ENCODE measurements around the gene SMARCA4. TPM values are rescaled to one million over a fixed set of nuclear protein-coding genes. Genes with fewer than 3 reads are reported as not detected.

Gene SMARCA4
- total RNA-seq, 6 experiments from 2014 or later = 26.3 to 45.8 (median 27.7) TPM

DNA sequence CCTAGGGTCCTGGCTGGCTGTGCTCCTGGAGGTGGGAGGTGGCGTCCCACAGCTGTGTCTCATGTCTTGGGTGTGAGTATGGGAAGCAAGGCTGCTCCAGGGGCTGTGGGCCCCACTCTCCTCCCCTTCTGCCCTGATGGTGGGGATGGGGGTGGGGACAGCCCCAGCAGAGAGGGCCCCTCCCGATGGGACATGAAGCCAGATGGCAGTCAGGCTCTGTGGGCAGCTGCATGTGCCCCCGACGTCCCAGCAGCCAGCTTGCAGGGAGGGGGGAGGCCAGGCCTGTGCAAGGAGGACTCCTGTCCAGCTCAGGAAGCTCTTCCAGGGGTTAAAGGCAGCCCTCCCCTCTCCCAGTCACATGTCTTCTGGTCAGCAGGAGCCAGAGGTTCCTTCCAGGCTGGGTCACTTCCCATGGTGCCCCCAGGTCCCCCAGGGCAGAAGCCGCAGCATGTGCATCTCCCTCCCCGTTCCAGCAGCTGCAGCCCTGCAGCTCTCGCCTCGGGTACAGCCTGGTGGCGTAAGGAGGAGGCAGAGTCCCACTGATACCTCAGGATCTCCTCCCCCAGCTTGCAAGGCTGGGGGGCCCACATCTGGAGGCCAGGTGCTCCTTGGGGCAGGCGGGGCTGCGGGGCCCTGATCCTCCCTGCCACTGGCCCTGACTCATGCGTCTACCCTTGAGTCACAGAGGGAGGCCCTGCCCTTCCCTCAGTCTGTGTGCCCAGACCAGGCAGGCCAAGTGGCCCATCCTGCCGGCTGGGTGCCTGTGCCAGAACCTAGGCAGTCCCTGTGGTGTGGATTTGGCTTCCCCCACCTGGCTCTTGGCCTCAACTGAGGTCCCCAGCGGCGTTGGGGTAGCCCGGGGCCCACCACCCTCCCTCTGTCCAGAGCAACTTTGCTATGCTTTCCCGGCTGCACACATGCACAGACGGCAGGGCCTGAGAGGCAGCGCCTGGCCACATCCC lies 45.4 kb upstream of the SMARCA4 start:
- WGBS (ENCODE audit: insufficient coverage, low coverage, low lambda C conversion rate, missing lambda C conversion rate) = 88% methylated on average over 6 of the region's 19 CpGs

DNA sequence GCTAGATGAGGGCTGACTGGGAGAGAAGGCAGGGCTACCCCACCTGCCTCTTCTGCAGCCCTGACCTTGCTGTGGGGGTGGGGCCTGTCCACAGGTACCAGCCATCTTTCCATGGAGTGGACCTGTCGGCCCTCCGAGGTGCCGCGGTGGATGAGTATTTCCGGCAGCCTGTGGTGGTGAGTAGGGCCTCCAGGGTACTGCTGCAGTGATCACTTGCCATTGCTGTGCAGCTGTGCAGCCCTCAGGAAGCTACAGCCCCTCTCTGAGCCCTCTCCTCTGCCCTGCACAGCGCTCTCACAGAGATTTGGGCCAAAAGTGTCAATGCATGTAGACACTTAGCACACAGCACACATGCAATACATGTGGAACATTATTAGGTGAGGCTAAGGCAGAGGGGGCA lies 44.2 kb upstream of the SMARCA4 start:
- Histone ChIP-seq H3K4me3 (no peak overlapping the region), H3K4me1 (no peaks in the 10 kb centered on the region), H3K27me3 (no peaks in the 10 kb centered on the region), H3K36me3 (peaks cover 0 to 15% (median 3%) of the 10 kb centered on the region in 4 donors), H3K27ac (no peak overlapping the region), H3K9me3 (no peaks in the 10 kb centered on the region)
- DNase-seq (no peak), ATAC-seq (no peak)
- intact Hi-C loops (cut with DNase I) = no loop called here
- 100% methylated on average over 1 of the region's 6 CpGs for WGBS (ENCODE audit: insufficient coverage, low coverage, low lambda C conversion rate, missing lambda C conversion rate)
- TF ChIP-seq, protein P1, sequence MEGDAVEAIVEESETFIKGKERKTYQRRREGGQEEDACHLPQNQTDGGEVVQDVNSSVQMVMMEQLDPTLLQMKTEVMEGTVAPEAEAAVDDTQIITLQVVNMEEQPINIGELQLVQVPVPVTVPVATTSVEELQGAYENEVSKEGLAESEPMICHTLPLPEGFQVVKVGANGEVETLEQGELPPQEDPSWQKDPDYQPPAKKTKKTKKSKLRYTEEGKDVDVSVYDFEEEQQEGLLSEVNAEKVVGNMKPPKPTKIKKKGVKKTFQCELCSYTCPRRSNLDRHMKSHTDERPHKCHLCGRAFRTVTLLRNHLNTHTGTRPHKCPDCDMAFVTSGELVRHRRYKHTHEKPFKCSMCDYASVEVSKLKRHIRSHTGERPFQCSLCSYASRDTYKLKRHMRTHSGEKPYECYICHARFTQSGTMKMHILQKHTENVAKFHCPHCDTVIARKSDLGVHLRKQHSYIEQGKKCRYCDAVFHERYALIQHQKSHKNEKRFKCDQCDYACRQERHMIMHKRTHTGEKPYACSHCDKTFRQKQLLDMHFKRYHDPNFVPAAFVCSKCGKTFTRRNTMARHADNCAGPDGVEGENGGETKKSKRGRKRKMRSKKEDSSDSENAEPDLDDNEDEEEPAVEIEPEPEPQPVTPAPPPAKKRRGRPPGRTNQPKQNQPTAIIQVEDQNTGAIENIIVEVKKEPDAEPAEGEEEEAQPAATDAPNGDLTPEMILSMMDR (IDR thresholded peaks at IDR 0.05) = no peak
- TF ChIP-seq POLR2A (IDR thresholded peaks at IDR 0.05) = no peak

More for the DNA sequence above, 45.4 kb upstream of the SMARCA4 start:
- ATAC-seq (peak in 1 of 4 donors; percentile 3), DNase-seq (peak in 1 of 3 donors; percentile 37)
- H3K27me3 ChIP-seq = no peaks in the 10 kb centered on the region
- H3K4me1 ChIP-seq = no peaks in the 10 kb centered on the region
- TF ChIP-seq, protein P1 (IDR thresholded peaks at IDR 0.05) = no peak
- TF ChIP-seq POLR2A (IDR thresholded peaks at IDR 0.05) = no peak
- no peak overlapping the region for H3K27ac ChIP-seq
- H3K9me3 ChIP-seq = no peaks in the 10 kb centered on the region
- H3K36me3 ChIP-seq = peaks cover 0 to 19% (median 0%) of the 10 kb centered on the region in 4 donors
- no peak overlapping the region for H3K4me3 ChIP-seq
- intact Hi-C loops (cut with DNase I) = no loop called here

DNA sequence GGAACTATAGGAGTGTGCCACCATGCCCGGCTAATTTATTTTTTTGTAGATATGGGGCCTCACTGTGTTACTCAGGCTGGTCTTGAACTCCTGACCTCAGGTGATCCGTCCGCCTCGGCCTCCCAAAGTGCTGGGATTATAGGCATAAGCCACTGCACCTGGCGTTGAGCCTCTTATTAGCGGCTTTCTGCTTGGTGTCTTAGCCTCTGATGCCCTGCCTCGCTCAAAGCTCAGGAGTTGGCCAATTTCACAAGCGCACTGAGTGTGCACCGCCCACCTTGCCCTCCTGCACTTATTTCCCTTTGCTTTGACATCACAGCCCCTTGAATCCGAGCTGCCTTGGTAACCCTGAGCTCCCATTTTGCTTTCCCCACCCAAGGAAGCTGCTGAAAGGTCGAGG lies 42.5 kb upstream of the SMARCA4 start:
- H3K4me3 ChIP-seq = no peak overlapping the region
- H3K36me3 ChIP-seq = peaks cover 0 to 18% (median 7%) of the 10 kb centered on the region in 4 donors
- DNase-seq (no peak), ATAC-seq (no peak)
- no peaks in the 10 kb centered on the region for H3K4me1 ChIP-seq
- WGBS (ENCODE audit: insufficient coverage, low coverage, low lambda C conversion rate, missing lambda C conversion rate) = 90% methylated on average over 7 of the region's 11 CpGs
- no peaks in the 10 kb centered on the region for H3K27me3 ChIP-seq
- H3K27ac ChIP-seq = no peak overlapping the region
- intact Hi-C loops (cut with DNase I) = no loop called here
- H3K9me3 ChIP-seq = no peaks in the 10 kb centered on the region
- TF ChIP-seq, protein P1 (IDR thresholded peaks at IDR 0.05) = no peak
- no peak for TF ChIP-seq POLR2A (IDR thresholded peaks at IDR 0.05)

DNA sequence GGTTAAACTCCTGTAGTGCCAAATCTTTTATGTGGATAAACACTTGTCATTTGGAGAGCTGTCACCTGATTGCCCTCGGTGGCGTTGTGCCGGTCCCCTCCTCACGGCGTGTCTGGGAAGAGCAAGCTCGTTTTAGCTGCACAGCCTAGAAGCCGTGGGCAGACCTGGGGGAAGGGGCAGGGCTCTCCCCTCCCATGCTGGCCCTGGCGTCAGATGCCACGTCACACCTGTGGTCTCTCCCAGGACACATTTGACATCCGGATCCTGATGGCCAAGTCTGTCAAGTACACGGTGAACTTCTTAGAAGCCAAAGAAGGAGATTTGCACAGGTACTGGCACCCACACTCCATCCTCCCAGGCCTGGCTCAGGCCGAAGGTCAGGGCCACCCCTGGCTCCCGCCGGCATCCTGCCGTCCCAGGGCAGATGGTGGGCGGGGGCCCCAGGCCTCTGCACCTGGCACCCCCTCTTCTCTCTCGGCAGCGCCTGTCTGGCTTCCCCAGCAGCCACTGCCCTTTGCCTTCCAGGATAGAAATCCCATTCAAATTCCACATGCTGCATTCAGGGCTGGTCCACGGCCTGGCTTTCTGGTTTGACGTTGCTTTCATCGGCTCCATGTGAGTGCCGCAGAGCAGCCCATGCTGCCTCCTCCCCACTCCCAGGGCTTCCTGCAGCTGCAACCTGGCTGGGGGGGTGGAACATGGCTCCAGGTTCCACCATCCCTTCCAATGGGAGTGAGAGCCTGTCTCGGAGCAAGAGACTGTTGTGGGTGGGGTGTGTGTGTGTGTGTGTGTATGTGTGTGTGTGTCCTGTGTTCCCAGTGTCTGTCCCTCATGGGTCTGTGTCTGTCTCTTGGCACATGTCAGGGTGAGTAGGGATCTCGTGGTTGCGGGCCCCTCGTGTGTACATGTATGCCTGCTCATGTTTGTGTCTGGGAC lies 41.2 kb upstream of the SMARCA4 start:
- no peak for ATAC-seq
- intact Hi-C loops (cut with DNase I) = loop anchor here (5.0 to 10.0 kb wide), 2 partner anchors 45 to 47 kb away; partner anchors contain the start of gene CARM1 (in 2 of the 2)

More for the DNA sequence above, 41.2 kb upstream of the SMARCA4 start:
- no peaks in the 10 kb centered on the region for H3K27me3 ChIP-seq
- 83% methylated on average over 4 of the region's 26 CpGs for WGBS (ENCODE audit: insufficient coverage, low coverage, low lambda C conversion rate, missing lambda C conversion rate)
- no peaks in the 10 kb centered on the region for H3K4me1 ChIP-seq
- H3K27ac ChIP-seq = no peak overlapping the region
- H3K9me3 ChIP-seq = no peaks in the 10 kb centered on the region
- H3K4me3 ChIP-seq = no peak overlapping the region
- TF ChIP-seq POLR2A (IDR thresholded peaks at IDR 0.05) = no peak
- TF ChIP-seq, protein P1 (IDR thresholded peaks at IDR 0.05) = no peak
- H3K36me3 ChIP-seq = peaks cover 0 to 18% (median 12%) of the 10 kb centered on the region in 4 donors
- no peak for DNase-seq

All from right lobe of liver (tissue), 6 donors.